GM12878 (cell line): ENCODE data around the gene GCLM.

Experiments
- NFIC ChIP-seq: IDR thresholded peaks from 2 replicates; pipeline ENCODE4 v1.6.1; 2012; ENCODE audit warnings: low read depth, mild to moderate bottlenecking, inconsistent platforms, low read length, moderate library complexity
- POLR2A ChIP-seq: IDR thresholded peaks from 2 replicates; pipeline ENCODE4 v1.6.1; 2011; ENCODE audit warnings: low read depth, mild to moderate bottlenecking, low read length
- SIX5 ChIP-seq: IDR thresholded peaks from 2 replicates; pipeline ENCODE4 v1.6.1; 2011; ENCODE audit warnings: mild to moderate bottlenecking, low read depth, low read length, moderate library complexity; ENCODE audit not compliant: severe bottlenecking
- SREBF1 ChIP-seq: IDR thresholded peaks from 2 replicates; pipeline ENCODE4 v1.6.1; 2012; ENCODE audit warnings: mild to moderate bottlenecking, low read length
- STAT1 ChIP-seq: fragments of 450-650 bp; conservative IDR thresholded peaks from 2 replicates; pipeline ENCODE4 v1.6.1; 2014; ENCODE audit warnings: antibody characterized with exemption, mild to moderate bottlenecking
- TF ChIP-seq, protein P1 (sequence below), 3 experiments: IDR thresholded peaks in 2 of 3; conservative IDR thresholded peaks in 1 of 3; 2 replicates each; pipeline ENCODE4 v1.5.1; 2011; ENCODE audit warnings: low read depth in 3 of 3, low read length in 3 of 3, mild to moderate bottlenecking in 3 of 3, control low read depth in 2 of 3, moderate library complexity in 2 of 3, inconsistent platforms in 1 of 3, mixed read lengths in 1 of 3; ENCODE audit not compliant: control insufficient read depth in 2 of 3, insufficient read depth in 1 of 3; ENCODE audit errors: extremely low read depth in 1 of 3

- TF ChIP-seq SIX5 (no peak), SREBF1 (no peak), STAT1 (no peak), NFIC (no peak), POLR2A (no peak)
- TF ChIP-seq, protein P1, sequence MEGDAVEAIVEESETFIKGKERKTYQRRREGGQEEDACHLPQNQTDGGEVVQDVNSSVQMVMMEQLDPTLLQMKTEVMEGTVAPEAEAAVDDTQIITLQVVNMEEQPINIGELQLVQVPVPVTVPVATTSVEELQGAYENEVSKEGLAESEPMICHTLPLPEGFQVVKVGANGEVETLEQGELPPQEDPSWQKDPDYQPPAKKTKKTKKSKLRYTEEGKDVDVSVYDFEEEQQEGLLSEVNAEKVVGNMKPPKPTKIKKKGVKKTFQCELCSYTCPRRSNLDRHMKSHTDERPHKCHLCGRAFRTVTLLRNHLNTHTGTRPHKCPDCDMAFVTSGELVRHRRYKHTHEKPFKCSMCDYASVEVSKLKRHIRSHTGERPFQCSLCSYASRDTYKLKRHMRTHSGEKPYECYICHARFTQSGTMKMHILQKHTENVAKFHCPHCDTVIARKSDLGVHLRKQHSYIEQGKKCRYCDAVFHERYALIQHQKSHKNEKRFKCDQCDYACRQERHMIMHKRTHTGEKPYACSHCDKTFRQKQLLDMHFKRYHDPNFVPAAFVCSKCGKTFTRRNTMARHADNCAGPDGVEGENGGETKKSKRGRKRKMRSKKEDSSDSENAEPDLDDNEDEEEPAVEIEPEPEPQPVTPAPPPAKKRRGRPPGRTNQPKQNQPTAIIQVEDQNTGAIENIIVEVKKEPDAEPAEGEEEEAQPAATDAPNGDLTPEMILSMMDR (IDR thresholded peaks at IDR 0.05 in 2 of 3, conservative IDR thresholded peaks at IDR 0.05 in 1 of 3; ENCODE audit: control insufficient read depth in 2 of 3, extremely low read depth in 1 of 3, insufficient read depth in 1 of 3, low read depth in 3 of 3, low read length in 3 of 3) = no peak
These were observed 3.5 kb downstream of the GCLM start for GRCh38 chr1:93905734-93906133.
